ENCODE results near the gene CCNC. TPM values are rescaled to one million over a fixed set of nuclear protein-coding genes. Genes with fewer than 3 reads are reported as not detected.
A peak's percentile ranks its signal among the peaks of the same experiment; 100 is the strongest.

Gene CCNC, protein sequence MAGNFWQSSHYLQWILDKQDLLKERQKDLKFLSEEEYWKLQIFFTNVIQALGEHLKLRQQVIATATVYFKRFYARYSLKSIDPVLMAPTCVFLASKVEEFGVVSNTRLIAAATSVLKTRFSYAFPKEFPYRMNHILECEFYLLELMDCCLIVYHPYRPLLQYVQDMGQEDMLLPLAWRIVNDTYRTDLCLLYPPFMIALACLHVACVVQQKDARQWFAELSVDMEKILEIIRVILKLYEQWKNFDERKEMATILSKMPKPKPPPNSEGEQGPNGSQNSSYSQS
- 94.8 and 95.5 TPM in 2 replicates for total RNA-seq

DNA sequence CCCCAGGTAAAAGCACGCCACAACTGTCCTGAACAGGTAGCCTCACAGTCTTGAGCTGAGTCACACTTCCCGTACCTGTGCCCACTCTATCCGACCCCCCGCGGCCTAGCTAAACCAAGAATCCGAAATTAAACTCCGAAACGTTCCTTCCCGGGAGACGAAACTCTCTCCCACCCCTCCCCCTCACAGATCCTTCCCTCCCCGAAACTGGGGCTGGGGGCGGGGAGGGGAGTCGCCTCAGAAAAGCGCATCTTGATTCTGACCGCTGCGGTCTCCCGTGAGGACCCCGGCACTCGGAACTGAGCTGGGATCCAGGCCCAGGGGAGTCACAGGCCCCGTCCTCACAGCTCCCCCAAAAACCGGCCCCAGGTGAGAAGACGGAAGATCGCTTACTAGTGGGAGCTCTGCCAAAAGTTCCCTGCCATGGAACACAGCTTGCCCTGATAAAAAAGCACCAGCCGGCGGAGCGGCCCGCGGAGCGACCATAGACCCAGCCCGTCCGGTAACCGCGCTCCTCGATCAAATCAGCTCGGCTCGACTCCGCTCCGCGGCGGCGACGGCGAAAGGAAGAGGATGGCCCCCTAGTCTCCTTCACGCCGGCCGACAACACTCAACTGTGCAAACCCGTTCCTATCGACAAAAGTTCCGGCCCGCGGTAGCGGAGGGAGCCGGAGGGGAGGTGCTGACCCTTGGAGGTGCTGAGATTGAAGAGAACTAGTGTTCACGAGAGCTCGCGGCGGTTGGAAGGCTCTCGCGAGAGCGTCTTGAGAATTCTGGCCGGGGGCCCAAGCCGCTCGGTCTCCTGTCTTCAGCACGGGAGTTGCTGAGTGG lies at the start of gene CCNC:
Gene CCNC, minus strand, starts transcription at position 558 of the 831 bp plus-strand sequence. Its CDS starts 133 bp downstream, at position 425.
- DNase-seq (ENCODE audit: low read depth), result peak; percentile 87
- no peaks in the 10 kb centered on the region for H3K27me3 ChIP-seq (ENCODE audit: control insufficient read depth, insufficient read depth, low read length)
- TF ChIP-seq, protein P1, sequence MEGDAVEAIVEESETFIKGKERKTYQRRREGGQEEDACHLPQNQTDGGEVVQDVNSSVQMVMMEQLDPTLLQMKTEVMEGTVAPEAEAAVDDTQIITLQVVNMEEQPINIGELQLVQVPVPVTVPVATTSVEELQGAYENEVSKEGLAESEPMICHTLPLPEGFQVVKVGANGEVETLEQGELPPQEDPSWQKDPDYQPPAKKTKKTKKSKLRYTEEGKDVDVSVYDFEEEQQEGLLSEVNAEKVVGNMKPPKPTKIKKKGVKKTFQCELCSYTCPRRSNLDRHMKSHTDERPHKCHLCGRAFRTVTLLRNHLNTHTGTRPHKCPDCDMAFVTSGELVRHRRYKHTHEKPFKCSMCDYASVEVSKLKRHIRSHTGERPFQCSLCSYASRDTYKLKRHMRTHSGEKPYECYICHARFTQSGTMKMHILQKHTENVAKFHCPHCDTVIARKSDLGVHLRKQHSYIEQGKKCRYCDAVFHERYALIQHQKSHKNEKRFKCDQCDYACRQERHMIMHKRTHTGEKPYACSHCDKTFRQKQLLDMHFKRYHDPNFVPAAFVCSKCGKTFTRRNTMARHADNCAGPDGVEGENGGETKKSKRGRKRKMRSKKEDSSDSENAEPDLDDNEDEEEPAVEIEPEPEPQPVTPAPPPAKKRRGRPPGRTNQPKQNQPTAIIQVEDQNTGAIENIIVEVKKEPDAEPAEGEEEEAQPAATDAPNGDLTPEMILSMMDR (IDR thresholded peaks at IDR 0.05; ENCODE audit: insufficient read depth, low read length, severe bottlenecking), result no peak
- no peaks in the 10 kb centered on the region for H3K36me3 ChIP-seq (ENCODE audit: control insufficient read depth, insufficient read depth, low read length)
- peak within 1 kb of the TSS; percentile 97 for H3K4me3 ChIP-seq (ENCODE audit: low read depth, low read length)
- no peak for FAIRE-seq

DNA sequence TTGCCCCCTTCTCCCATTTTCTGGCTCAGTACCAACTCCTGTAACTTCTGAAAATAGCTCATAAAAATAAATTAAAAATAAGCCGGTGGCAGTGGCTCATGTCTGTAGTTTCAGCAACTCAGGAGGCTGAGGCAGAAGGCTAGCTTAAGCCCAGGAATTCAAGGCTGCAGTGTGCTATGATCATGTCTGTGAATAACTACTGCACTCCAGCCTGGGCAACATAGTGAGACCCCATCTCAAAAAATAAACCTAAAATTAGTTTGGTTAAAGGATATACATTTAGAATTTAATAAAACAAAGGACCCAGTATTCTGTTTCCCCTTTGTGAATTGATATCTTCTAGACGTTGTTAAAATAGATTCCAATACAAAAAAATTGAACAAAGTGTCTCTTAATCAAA lies 48.7 kb upstream of the CCNC start:
- FAIRE-seq (no peak), DNase-seq (ENCODE audit: low read depth) (no peak)
- H3K36me3 ChIP-seq (ENCODE audit: control insufficient read depth, insufficient read depth, low read length), result no peaks in the 10 kb centered on the region
- no peak overlapping the region for H3K4me3 ChIP-seq (ENCODE audit: low read depth, low read length)
- TF ChIP-seq, protein P1 (IDR thresholded peaks at IDR 0.05; ENCODE audit: insufficient read depth, low read length, severe bottlenecking), result no peak
- H3K27me3 ChIP-seq (ENCODE audit: control insufficient read depth, insufficient read depth, low read length), result peaks cover 54% of the 10 kb centered on the region

DNA sequence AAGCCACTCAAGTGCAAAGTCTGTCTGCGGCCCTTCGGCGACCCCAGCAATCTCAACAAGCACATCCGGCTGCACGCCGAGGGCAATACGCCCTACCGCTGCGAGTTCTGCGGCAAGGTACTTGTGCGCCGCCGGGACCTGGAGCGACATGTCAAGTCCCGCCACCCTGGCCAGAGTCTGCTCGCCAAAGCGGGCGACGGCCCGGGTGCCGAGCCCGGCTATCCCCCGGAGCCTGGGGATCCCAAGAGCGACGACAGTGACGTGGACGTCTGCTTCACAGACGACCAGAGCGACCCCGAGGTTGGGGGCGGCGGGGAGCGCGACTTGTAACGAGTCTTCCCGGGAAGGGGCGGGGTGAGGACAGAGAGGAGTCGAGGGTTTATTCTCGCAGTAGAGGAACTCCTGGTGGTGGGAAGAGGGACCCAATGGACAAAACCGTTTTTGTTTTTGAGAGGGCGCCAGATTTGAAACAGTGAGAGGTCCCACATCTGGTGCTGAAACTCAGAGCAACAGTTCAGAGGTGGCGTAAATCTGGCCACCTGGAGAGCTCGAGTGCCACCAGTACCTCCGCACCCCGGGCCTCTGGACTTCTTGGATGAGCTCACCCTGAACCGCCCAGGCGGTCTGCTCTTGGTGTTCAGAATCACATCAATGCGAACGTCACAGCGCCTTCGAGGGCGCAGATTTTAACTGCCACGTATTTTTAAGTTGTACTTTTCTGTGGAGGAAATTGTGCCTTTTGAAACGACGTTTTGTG lies 46.1 kb upstream of the CCNC start:
- no peaks in the 10 kb centered on the region for H3K36me3 ChIP-seq (ENCODE audit: control insufficient read depth, insufficient read depth, low read length)
- H3K4me3 ChIP-seq (ENCODE audit: low read depth, low read length), result no peak overlapping the region
- TF ChIP-seq, protein P1 (IDR thresholded peaks at IDR 0.05; ENCODE audit: insufficient read depth, low read length, severe bottlenecking), result no peak
- FAIRE-seq, result no peak
- H3K27me3 ChIP-seq (ENCODE audit: control insufficient read depth, insufficient read depth, low read length), result peaks cover 55% of the 10 kb centered on the region
- no peak for DNase-seq (ENCODE audit: low read depth)

DNA sequence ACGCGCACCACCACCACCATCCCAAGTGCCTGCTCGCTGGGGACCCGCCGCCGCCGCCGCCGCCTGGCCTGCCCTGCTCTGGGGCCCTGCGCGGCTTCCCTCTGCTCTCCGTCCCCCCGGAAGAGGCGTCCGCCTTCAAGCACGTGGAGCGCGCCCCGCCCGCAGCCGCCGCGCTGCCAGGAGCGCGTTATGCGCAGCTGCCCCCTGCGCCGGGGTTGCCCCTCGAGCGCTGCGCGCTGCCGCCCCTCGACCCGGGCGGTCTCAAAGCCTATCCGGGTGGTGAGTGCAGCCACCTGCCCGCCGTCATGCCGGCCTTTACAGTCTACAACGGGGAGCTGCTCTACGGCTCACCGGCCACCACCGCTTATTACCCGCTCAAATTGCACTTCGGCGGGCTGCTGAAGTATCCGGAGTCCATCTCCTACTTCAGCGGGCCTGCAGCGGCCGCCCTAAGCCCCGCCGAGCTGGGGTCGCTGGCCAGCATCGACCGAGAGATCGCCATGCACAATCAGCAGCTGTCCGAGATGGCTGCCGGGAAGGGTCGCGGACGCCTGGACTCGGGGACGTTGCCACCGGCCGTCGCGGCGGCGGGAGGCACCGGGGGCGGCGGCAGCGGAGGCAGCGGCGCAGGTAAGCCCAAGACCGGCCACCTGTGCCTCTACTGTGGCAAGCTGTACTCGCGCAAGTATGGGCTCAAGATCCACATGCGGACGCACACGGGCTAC lies 45.4 kb upstream of the CCNC start:
- Histone ChIP-seq H3K36me3 (ENCODE audit: control insufficient read depth, insufficient read depth, low read length) (no peaks in the 10 kb centered on the region), H3K27me3 (ENCODE audit: control insufficient read depth, insufficient read depth, low read length) (peaks cover 55% of the 10 kb centered on the region), H3K4me3 (ENCODE audit: low read depth, low read length) (peak overlapping the region; percentile 27)
- DNase-seq (ENCODE audit: low read depth) (no peak), FAIRE-seq (no peak)
- TF ChIP-seq, protein P1 (IDR thresholded peaks at IDR 0.05; ENCODE audit: insufficient read depth, low read length, severe bottlenecking), result no peak

DNA sequence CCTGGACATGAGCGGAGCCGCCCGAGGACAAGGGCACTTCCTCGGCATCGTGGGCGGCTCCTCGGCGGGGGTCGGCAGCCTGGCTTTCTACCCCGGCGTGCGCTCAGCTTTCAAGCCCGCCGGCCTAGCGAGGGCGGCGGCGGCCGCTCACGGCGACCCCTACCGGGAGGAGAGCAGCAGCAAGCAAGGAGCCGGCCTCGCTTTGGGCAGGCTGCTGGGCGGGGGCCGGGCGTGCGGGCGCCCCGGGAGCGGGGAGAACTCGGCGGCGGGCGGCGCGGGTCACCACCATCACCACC lies 44.9 kb upstream of the CCNC start:
- Histone ChIP-seq H3K36me3 (ENCODE audit: control insufficient read depth, insufficient read depth, low read length) (no peaks in the 10 kb centered on the region), H3K27me3 (ENCODE audit: control insufficient read depth, insufficient read depth, low read length) (peaks cover 55% of the 10 kb centered on the region), H3K4me3 (ENCODE audit: low read depth, low read length) (peak overlapping the region; percentile 1)
- TF ChIP-seq, protein P1 (IDR thresholded peaks at IDR 0.05; ENCODE audit: insufficient read depth, low read length, severe bottlenecking), result peak; percentile 51
- DNase-seq (ENCODE audit: low read depth), result no peak
- no peak for FAIRE-seq

Data from bronchial epithelial cell (primary cell).